ENCODE data around the gene PLCB3. TPM values are rescaled to one million over a fixed set of nuclear protein-coding genes. Genes with fewer than 3 reads are reported as not detected.
A peak's percentile ranks its signal among the peaks of the same experiment; 100 is the strongest.

Gene PLCB3
- total RNA-seq, 1 donor, result 25.3 TPM

- no peak overlapping the region for H3K4me2 ChIP-seq (ENCODE audit: insufficient read depth, low read length)
- H3K9me3 ChIP-seq (ENCODE audit: low read depth, low read length), result no peaks in the 10 kb centered on the region
- DNase-seq (ENCODE audit: insufficient read length, low spot score, missing footprints), result peak; percentile 77
- peaks cover 10% of the 10 kb centered on the region for H3K79me2 ChIP-seq (ENCODE audit: insufficient read depth, low read length)
- H3K4me1 ChIP-seq (ENCODE audit: insufficient read depth, low read length), result peaks cover 10% of the 10 kb centered on the region
- no peak overlapping the region for H3K4me3 ChIP-seq (ENCODE audit: insufficient read depth, low read length)
- TF ChIP-seq CTCF (IDR thresholded peaks at IDR 0.05; ENCODE audit: extremely low read depth, low read depth, low read length), result no peak
- no peaks in the 10 kb centered on the region for H3K27me3 ChIP-seq (ENCODE audit: insufficient read depth, low read length)
- H2AFZ ChIP-seq (ENCODE audit: low read length), result no peak overlapping the region
- no peaks in the 10 kb centered on the region for H4K20me1 ChIP-seq (ENCODE audit: insufficient read depth, low read length)
- peaks cover 20% of the 10 kb centered on the region for H3K36me3 ChIP-seq (ENCODE audit: insufficient read depth, low read length)
- peak overlapping the region; percentile 37 for H3K27ac ChIP-seq (ENCODE audit: low read depth, low read length)
Measured at GRCh38 chr11:64276653-64277431, 25.5 kb downstream of the PLCB3 start.

- Histone ChIP-seq H3K27ac (ENCODE audit: low read depth, low read length) (no peak overlapping the region), H3K4me3 (ENCODE audit: insufficient read depth, low read length) (no peak overlapping the region), H3K27me3 (ENCODE audit: insufficient read depth, low read length) (no peaks in the 10 kb centered on the region), H2AFZ (ENCODE audit: low read length) (no peak overlapping the region), H4K20me1 (ENCODE audit: insufficient read depth, low read length) (no peaks in the 10 kb centered on the region), H3K36me3 (ENCODE audit: insufficient read depth, low read length) (peaks cover 31% of the 10 kb centered on the region), H3K79me2 (ENCODE audit: insufficient read depth, low read length) (peaks cover 26% of the 10 kb centered on the region), H3K4me2 (ENCODE audit: insufficient read depth, low read length) (no peak overlapping the region), H3K4me1 (ENCODE audit: insufficient read depth, low read length) (peaks cover 16% of the 10 kb centered on the region), H3K9me3 (ENCODE audit: low read depth, low read length) (no peaks in the 10 kb centered on the region)
- TF ChIP-seq CTCF (IDR thresholded peaks at IDR 0.05; ENCODE audit: extremely low read depth, low read depth, low read length), result no peak
- no peak for DNase-seq (ENCODE audit: insufficient read length, low spot score, missing footprints)
Measured at GRCh38 chr11:64278576-64279190, 27.4 kb downstream of the PLCB3 start.

- peaks cover 35% of the 10 kb centered on the region for H3K79me2 ChIP-seq (ENCODE audit: insufficient read depth, low read length)
- H4K20me1 ChIP-seq (ENCODE audit: insufficient read depth, low read length), result no peaks in the 10 kb centered on the region
- peak; percentile 26 for DNase-seq (ENCODE audit: insufficient read length, low spot score, missing footprints)
- H3K27ac ChIP-seq (ENCODE audit: low read depth, low read length), result no peak overlapping the region
- no peaks in the 10 kb centered on the region for H3K27me3 ChIP-seq (ENCODE audit: insufficient read depth, low read length)
- TF ChIP-seq CTCF (IDR thresholded peaks at IDR 0.05; ENCODE audit: extremely low read depth, low read depth, low read length), result no peak
- H3K36me3 ChIP-seq (ENCODE audit: insufficient read depth, low read length), result peaks cover 26% of the 10 kb centered on the region
- H3K4me2 ChIP-seq (ENCODE audit: insufficient read depth, low read length), result no peak overlapping the region
- H2AFZ ChIP-seq (ENCODE audit: low read length), result no peak overlapping the region
- peaks cover 22% of the 10 kb centered on the region for H3K4me1 ChIP-seq (ENCODE audit: insufficient read depth, low read length)
- H3K9me3 ChIP-seq (ENCODE audit: low read depth, low read length), result no peaks in the 10 kb centered on the region
- no peak overlapping the region for H3K4me3 ChIP-seq (ENCODE audit: insufficient read depth, low read length)
Measured at GRCh38 chr11:64281957-64282770, 30.8 kb downstream of the PLCB3 start.
